NCI-H226 (cell line): ENCODE data around the gene TMEM120B.

Source experiments
- DNase-seq: peaks from one replicate; pipeline ENCODE4 v3.0.0-alpha.2; 2015

TMEM120B gene

GRCh38 chr12:121793838-121794533 is 81.4 kb downstream of the TMEM120B start:
- DNase-seq = peak; percentile 91

DNA sequence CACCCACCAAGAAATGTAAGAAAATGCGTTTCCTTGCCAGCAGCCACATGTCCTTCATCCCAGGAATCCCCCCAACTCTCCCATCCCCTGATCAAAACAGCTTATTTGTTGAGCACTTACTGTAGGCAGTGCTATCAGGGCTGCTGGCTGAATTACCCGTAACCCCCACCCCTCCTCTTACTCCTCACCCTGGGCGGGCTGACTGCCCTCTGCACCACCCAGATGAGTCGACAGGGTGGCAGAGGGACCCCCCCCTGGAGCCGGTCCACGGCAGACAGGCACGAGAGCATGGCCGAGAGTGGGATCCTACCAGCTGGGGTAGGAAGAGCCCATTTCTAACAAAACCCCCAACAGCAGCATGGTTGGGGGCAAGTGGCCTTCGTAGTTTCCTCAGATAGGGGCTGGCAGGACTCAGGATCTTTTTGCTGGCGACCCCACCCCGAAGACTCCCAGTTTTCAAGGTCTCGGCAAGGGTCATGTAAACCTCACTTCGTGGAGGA is 82.0 kb downstream of the TMEM120B start:
- no peak for DNase-seq

- DNase-seq = peak; percentile 60
Measured at GRCh38 chr12:121795034-121795968, 82.7 kb downstream of the TMEM120B start.

DNA sequence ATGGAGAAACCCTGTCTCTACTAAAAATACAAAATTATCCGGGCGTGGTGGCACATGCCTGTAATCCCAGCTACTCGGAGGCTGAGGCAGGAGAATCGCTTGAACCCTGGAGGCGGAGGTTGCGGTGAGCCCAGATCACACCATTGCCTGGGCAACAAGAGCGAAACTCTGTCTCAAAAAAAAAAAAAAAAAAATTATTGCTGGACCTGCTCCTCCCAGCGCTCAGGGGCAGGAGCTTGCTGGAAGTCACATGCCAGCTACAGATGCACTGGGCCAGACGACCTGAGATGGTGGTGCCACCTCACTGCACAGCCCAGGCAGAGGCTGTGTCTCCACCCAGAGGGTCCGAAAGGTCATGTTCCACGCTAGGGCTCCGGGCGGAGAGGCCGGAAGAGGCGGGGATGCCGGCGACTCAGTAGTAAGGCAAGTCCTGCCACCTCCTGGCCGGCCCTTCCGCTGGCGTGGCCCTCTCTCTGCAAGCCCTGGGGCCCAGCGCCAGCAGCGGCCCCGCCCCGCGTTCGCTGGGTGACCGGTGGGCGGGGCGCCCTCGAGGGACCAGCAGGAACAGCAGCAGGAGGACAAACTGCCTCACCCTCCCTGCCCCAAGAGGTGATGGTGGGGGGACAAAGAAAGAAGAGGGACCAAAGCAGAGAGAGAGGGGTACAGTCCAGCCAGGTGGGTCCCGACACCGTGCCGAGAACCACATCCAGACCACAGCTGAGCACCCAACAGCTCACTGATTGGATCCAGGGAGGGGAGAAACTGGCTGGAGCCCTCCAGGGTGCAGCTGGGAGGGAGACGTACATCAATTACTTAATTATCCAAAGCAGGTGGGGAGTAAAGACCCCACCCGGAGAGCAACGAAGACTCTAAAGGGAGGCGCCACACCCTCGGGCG is 84.6 kb downstream of the TMEM120B start:
- DNase-seq = peak; percentile 78

- DNase-seq = no peak
Measured at GRCh38 chr12:121797937-121798786, 85.6 kb downstream of the TMEM120B start.

DNA sequence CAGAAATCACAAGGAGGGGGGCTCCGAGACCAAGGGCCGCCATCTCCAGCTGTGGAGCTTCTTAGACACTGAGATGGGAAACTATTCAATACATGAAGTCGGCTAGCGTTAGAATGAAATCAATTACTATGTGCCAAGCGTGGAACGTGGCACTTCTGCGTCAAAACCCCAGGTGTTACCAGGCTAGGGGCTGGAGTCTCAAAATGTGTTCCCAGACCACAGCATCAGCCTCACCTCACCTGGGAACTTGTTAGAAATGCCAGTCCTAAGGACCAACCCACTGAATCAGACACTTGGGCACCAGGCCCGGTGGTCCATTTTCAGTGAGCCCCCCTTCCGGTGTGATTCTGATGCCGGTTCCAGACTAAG is 86.2 kb downstream of the TMEM120B start:
- no peak for DNase-seq

GRCh38 chr12:121799156-121799841 is 86.7 kb downstream of the TMEM120B start:
- peak; percentile 76 for DNase-seq

DNA sequence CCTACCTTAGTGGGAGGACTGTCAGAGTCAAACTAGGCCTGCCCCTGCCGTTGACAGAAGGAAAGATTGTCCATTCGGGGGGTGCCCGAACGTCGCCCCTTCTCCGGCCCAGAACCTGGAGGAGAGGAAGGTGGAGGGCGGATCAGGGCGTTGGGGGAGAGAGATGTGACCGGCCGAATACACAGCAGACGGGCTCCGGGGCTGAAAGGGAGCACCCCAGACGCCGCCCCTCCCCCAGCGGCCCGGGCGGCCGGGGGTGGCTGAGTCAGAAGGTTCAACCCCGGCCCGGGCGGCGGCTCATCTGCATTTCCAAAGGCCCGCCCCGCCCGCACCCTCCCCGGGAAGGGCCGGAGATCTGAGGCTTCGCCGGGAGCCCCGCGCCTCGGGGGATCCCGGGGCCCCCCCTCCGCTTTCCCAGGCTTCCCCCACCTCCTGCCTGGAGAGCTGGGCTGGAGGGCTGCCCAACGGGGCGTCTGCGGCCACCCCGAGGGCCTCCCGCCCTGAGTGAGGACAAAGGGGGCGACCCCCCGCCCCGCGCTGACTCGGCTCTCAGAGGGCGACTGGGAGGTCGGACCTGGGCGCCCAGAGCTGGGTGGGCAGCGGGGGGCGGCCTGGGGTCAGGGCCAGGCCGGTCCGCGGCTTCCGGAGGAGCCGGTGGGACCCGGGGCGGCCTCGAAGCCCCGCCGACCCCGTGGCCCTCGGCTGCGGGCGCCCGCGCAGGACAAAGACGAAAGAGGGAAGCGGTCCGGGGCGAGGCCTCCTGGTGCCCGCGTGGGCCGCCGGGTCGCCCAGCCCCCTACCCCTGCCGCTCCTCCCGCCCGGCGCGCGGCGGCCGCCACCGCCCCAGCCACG is 87.5 kb downstream of the TMEM120B start:
- DNase-seq = peak; percentile 90

GRCh38 chr12:121800694-121801594 is 88.4 kb downstream of the TMEM120B start:
- peak; percentile 68 for DNase-seq

DNA sequence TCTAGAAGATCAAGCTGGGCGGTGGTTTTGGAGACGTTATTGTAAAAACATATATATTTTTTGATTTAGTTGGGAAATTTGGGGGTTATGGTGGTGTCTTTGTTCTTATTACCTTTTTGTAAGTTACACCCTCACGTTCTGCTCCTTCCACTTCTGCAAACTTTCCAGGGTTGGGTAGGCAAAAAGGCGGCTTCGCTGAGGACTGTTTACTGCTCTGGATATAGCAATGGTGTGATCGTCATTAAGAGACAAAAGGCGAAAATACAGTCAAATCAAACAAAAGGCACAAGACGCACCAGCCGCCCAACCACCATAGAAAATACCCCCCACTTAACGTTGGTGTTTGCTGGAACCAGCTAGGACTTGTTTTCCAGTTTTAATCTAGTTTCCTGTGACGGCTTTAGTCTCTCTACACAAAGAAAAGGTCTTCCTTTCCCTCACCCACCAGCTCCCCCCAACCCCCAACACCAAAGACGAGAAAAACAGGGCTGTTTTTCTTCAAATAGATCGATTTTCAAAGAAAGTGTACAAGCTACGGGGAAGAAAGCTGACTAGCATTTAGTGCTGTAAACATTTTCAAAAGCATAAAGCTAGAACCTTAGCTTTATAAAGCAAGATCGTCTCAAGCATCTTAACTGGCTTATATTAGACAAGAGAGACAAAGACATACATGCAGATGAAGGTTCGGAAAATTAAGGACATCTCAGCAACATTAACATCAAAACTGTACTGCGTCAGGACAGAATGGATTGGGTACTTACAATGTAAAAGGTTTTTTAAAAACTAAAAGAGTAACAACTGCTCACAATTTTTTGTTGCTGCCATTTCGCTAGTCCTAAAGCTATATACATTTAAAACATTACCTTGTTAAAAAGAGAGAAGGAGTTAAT is 89.3 kb downstream of the TMEM120B start:
- no peak for DNase-seq

GRCh38 chr12:121802485-121802842 is 89.9 kb downstream of the TMEM120B start:
- DNase-seq = no peak

GRCh38 chr12:121802843-121803698 is 90.5 kb downstream of the TMEM120B start:
- DNase-seq = peak; percentile 93

GRCh38 chr12:121803861-121804416 is 91.4 kb downstream of the TMEM120B start, which contains the start of gene SETD1B:
Gene SETD1B (plus strand): TSS chr12:121804009. CDS start chr12:121804738, 729 bp downstream.
- DNase-seq = peak; percentile 37

- no peak for DNase-seq
Measured at GRCh38 chr12:121804417-121805111, 92.0 kb downstream of the TMEM120B start.

DNA sequence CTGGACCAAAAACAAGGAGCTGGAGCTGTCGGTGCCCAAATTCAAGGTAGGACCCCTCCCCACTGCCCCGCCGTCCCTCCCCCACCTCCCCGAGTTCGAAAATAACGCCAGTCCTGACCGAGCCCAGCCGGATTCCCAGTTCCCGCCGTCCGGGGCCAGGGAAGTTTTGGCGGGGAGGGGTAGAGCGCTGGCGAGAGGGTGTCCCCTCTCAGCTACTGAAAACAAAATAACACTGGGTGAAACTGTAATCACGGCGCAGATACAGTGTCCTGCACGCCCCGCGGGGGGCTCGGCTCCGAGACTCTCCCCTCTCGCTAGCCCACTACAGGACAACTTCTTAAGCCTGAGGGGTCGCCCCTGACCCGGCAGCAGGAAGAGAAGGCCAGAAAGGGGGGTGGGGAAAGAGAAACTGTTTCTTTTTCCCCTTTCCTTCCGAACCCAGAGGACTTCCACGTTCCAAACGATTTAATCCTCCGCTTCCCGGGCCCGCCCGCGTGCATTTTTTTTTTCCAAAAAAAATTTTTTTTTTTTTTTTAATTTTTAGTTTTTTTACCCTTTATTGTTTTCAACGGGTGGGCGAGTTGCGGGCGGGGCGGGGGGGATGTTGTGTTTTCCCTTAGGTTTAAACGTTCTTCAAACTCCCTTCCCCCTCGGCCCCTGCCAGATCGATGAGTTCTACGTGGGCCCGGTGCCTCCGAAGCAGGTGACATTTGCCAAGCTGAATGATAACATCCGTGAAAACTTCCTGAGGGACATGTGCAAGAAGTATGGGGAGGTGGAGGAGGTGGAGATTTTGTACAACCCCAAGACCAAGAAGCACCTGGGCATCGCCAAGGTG is 92.8 kb downstream of the TMEM120B start:
- no peak for DNase-seq
